HepG2 (cell line): ENCODE results near the gene ZFAND2B. TPM values are rescaled to one million over a fixed set of nuclear protein-coding genes. Genes with fewer than 3 reads are reported as not detected.

Experiments
- JUN ChIP-seq: sonication (generic); formaldehyde crosslinking; IDR thresholded peaks from 2 replicates; pipeline ENCODE4 v1.4.0; 2020; ENCODE audit warnings: mild to moderate bottlenecking, missing genetic modification reagents
- MTF2 ChIP-seq: sonication (generic); formaldehyde crosslinking; IDR thresholded peaks from 2 replicates; pipeline ENCODE4 v1.5.0; 2020; ENCODE audit warnings: missing genetic modification reagents, borderline replicate concordance
- RBM39 ChIP-seq: fragments of 200-400 bp; formaldehyde crosslinking; IDR thresholded peaks from one replicate; pipeline ENCODE4 v1.6.1; 2018; ENCODE audit warnings: antibody characterized with exemption, mild to moderate bottlenecking, low read depth, low read length; ENCODE audit not compliant: poor library complexity, severe bottlenecking
- RFX3 ChIP-seq: IDR thresholded peaks from 2 replicates; pipeline ENCODE4 v1.6.1; 2016; ENCODE audit warnings: missing biosample characterization, missing genetic modification reagents
- ZNF224 ChIP-seq: sonication (generic); formaldehyde crosslinking; IDR thresholded peaks from 2 replicates; pipeline ENCODE4 v1.5.0; 2020; ENCODE audit warnings: mild to moderate bottlenecking, missing genetic modification reagents
- ZNF44 ChIP-seq: sonication (generic); formaldehyde crosslinking; IDR thresholded peaks from 2 replicates; pipeline ENCODE4 v1.5.1; 2020; ENCODE audit warnings: mild to moderate bottlenecking, missing genetic modification reagents
- ZNF496 ChIP-seq: sonication (generic); formaldehyde crosslinking; IDR thresholded peaks from 2 replicates; pipeline ENCODE4 v1.8.1; 2023; ENCODE audit warnings: mild to moderate bottlenecking, moderate library complexity, missing genetic modification reagents; ENCODE audit not compliant: insufficient replicate concordance
- ZNF557 ChIP-seq: sonication (generic); formaldehyde crosslinking; IDR thresholded peaks from 2 replicates; pipeline ENCODE4 v1.4.0; 2020; ENCODE audit warnings: missing genetic modification reagents
- ZNF577 ChIP-seq: sonication (generic); formaldehyde crosslinking; IDR thresholded peaks from 2 replicates; pipeline ENCODE4 v1.4.0; 2020; ENCODE audit warnings: mild to moderate bottlenecking, low read depth, missing genetic modification reagents, borderline replicate concordance
- polyA plus RNA-seq, 8 experiments: library from polyadenylated mRNA; depleted of rRNA in 3 of 8; stranded (reverse) in 7 of 8; unstranded in 1 of 8; fragments of >200 nt; fragmentation: Illumina TruSeq in 4 of 8; extraction: Trizol in 4 of 8; gene quantifications; 2 replicates each; pipeline versions ENCODE4 v1.2.1 to v1.2.3, GENCODE V29; 2011 to 2016; ENCODE audit warnings: low read depth in 4 of 8, missing spikeins in 1 of 8, mixed read lengths in 1 of 8; ENCODE audit not compliant: insufficient read depth in 1 of 8
- total RNA-seq, 5 experiments: library from RNA; depleted of rRNA; stranded (reverse); fragments of >200 nt; fragmentation: Illumina TruSeq; extraction: Trizol; gene quantifications; 2 replicates each; pipeline ENCODE4 v1.2.3, GENCODE V29; 2016; ENCODE audit warnings: low read depth in 1 of 5
- TF ChIP-seq, protein P1 (sequence below): sonication (generic); formaldehyde crosslinking; IDR thresholded peaks from 2 replicates; pipeline ENCODE4 v1.4.0; 2020; ENCODE audit warnings: low read depth, missing genetic modification reagents
- TF ChIP-seq, protein P2 (sequence below): sonication (generic); formaldehyde crosslinking; IDR thresholded peaks from 2 replicates; pipeline ENCODE4 v1.5.0; 2020; ENCODE audit warnings: mild to moderate bottlenecking, missing genetic modification reagents
- TF ChIP-seq, protein P3 (sequence below): sonication (generic); formaldehyde crosslinking; IDR thresholded peaks from one replicate; pipeline ENCODE4 v1.5.1; 2020; ENCODE audit warnings: mild to moderate bottlenecking, missing genetic modification reagents; ENCODE audit errors: not compliant biosample characterization
- TF ChIP-seq, protein P4 (sequence below): sonication (generic); formaldehyde crosslinking; IDR thresholded peaks from 2 replicates; pipeline ENCODE4 v1.4.0; 2020; ENCODE audit warnings: mild to moderate bottlenecking, missing genetic modification reagents
- TF ChIP-seq, protein P5 (sequence below): sonication (generic); formaldehyde crosslinking; IDR thresholded peaks from 2 replicates; pipeline ENCODE4 v1.8.0; 2022; ENCODE audit warnings: mild to moderate bottlenecking, missing genetic modification reagents, moderate library complexity

Gene ZFAND2B
- total and polyA plus RNA-seq, 2 of the 13 experiments (the other 11 are each of a cell fraction or from before 2014, with no cell fraction given) = 53.3 to 115 TPM

GRCh38 chr2:219230059-219230540 lies 23.5 kb downstream of the ZFAND2B start (continued):
- TF ChIP-seq, protein P1, sequence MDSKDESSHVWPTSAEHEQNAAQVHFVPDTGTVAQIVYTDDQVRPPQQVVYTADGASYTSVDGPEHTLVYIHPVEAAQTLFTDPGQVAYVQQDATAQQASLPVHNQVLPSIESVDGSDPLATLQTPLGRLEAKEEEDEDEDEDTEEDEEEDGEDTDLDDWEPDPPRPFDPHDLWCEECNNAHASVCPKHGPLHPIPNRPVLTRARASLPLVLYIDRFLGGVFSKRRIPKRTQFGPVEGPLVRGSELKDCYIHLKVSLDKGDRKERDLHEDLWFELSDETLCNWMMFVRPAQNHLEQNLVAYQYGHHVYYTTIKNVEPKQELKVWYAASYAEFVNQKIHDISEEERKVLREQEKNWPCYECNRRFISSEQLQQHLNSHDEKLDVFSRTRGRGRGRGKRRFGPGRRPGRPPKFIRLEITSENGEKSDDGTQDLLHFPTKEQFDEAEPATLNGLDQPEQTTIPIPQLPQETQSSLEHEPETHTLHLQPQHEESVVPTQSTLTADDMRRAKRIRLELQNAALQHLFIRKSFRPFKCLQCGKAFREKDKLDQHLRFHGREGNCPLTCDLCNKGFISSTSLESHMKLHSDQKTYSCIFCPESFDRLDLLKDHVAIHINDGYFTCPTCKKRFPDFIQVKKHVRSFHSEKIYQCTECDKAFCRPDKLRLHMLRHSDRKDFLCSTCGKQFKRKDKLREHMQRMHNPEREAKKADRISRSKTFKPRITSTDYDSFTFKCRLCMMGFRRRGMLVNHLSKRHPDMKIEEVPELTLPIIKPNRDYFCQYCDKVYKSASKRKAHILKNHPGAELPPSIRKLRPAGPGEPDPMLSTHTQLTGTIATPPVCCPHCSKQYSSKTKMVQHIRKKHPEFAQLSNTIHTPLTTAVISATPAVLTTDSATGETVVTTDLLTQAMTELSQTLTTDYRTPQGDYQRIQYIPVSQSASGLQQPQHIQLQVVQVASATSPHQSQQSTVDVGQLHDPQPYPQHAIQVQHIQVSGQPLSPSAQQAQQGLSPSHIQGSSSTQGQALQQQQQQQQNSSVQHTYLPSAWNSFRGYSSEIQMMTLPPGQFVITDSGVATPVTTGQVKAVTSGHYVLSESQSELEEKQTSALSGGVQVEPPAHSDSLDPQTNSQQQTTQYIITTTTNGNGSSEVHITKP (CRISPR knock-in tag) = no peak
- TF ChIP-seq JUN = no peak
- no peak for TF ChIP-seq ZNF44
- no peak for TF ChIP-seq ZNF496 (CRISPR knock-in tag)
- no peak for TF ChIP-seq ZNF577 (CRISPR knock-in tag)
- TF ChIP-seq, protein P2, sequence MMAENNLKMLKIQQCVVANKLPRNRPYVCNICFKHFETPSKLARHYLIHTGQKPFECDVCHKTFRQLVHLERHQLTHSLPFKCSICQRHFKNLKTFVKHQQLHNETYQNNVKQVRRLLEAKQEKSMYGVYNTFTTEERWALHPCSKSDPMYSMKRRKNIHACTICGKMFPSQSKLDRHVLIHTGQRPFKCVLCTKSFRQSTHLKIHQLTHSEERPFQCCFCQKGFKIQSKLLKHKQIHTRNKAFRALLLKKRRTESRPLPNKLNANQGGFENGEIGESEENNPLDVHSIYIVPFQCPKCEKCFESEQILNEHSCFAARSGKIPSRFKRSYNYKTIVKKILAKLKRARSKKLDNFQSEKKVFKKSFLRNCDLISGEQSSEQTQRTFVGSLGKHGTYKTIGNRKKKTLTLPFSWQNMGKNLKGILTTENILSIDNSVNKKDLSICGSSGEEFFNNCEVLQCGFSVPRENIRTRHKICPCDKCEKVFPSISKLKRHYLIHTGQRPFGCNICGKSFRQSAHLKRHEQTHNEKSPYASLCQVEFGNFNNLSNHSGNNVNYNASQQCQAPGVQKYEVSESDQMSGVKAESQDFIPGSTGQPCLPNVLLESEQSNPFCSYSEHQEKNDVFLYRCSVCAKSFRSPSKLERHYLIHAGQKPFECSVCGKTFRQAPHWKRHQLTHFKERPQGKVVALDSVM (CRISPR knock-in tag) = peak; percentile 21; the same call in 1 of the 2 replicates
- TF ChIP-seq ZNF224 (CRISPR knock-in tag) = peak; percentile 22; the same call in 1 of the 2 replicates
- no peak for TF ChIP-seq RBM39
- 0 out of 2 replicates have a peak, but pooled peaks have one; percentile 12 for TF ChIP-seq ZNF557 (CRISPR knock-in tag)
- TF ChIP-seq, protein P3, sequence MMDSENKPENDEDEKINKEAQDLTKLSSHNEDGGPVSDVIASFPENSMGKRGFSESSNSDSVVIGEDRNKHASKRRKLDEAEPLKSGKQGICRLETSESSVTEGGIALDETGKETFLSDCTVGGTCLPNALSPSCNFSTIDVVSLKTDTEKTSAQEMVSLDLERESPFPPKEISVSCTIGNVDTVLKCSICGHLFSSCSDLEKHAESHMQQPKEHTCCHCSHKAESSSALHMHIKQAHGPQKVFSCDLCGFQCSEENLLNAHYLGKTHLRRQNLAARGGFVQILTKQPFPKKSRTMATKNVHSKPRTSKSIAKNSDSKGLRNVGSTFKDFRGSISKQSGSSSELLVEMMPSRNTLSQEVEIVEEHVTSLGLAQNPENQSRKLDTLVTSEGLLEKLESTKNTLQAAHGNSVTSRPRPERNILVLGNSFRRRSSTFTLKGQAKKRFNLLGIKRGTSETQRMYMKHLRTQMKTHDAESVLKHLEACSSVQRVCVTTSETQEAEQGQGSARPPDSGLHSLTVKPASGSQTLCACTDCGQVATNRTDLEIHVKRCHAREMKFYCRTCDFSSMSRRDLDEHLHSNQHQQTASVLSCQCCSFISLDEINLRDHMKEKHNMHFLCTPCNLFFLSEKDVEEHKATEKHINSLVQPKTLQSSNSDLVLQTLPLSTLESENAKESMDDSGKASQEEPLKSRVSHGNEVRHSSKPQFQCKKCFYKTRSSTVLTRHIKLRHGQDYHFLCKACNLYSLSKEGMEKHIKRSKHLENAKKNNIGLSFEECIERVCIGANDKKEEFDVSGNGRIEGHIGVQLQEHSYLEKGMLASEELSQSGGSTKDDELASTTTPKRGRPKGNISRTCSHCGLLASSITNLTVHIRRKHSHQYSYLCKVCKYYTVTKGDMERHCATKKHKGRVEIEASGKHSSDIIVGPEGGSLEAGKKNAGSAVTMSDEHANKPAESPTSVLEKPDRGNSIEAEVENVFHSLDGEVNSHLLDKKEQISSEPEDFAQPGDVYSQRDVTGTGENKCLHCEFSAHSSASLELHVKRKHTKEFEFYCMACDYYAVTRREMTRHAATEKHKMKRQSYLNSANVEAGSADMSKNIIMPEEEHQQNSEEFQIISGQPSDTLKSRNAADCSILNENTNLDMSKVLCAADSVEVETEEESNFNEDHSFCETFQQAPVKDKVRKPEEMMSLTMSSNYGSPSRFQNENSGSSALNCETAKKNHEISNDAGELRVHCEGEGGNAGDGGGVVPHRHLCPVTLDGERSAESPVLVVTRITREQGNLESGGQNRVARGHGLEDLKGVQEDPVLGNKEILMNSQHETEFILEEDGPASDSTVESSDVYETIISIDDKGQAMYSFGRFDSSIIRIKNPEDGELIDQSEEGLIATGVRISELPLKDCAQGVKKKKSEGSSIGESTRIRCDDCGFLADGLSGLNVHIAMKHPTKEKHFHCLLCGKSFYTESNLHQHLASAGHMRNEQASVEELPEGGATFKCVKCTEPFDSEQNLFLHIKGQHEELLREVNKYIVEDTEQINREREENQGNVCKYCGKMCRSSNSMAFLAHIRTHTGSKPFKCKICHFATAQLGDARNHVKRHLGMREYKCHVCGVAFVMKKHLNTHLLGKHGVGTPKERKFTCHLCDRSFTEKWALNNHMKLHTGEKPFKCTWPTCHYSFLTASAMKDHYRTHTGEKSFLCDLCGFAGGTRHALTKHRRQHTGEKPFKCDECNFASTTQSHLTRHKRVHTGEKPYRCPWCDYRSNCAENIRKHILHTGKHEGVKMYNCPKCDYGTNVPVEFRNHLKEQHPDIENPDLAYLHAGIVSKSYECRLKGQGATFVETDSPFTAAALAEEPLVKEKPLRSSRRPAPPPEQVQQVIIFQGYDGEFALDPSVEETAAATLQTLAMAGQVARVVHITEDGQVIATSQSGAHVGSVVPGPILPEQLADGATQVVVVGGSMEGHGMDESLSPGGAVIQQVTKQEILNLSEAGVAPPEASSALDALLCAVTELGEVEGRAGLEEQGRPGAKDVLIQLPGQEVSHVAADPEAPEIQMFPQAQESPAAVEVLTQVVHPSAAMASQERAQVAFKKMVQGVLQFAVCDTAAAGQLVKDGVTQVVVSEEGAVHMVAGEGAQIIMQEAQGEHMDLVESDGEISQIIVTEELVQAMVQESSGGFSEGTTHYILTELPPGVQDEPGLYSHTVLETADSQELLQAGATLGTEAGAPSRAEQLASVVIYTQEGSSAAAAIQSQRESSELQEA (CRISPR knock-in tag) = no peak
- TF ChIP-seq, protein P4, sequence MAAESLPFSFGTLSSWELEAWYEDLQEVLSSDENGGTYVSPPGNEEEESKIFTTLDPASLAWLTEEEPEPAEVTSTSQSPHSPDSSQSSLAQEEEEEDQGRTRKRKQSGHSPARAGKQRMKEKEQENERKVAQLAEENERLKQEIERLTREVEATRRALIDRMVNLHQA = 0 out of 2 replicates have a peak, but pooled peaks have one; percentile 67
- TF ChIP-seq, protein P5, sequence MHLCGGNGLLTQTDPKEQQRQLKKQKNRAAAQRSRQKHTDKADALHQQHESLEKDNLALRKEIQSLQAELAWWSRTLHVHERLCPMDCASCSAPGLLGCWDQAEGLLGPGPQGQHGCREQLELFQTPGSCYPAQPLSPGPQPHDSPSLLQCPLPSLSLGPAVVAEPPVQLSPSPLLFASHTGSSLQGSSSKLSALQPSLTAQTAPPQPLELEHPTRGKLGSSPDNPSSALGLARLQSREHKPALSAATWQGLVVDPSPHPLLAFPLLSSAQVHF (CRISPR knock-in tag) = no peak
- TF ChIP-seq RFX3 (CRISPR knock-in tag) = no peak
- TF ChIP-seq MTF2 (CRISPR knock-in tag) = no peak; the same call in 1 of the 2 replicates
